HG03469 (cell line): ENCODE measurements around the gene ACADL.
A peak's percentile ranks its signal among the peaks of the same experiment; 100 is the strongest.
"Not testable (repeated sequence)": the region's sequence is repeated elsewhere in the genome, so short reads cannot be mapped to it uniquely, and the experiment has no call there.

Experiments
- ATAC-seq: cut with Tn5 transposase; IDR thresholded peaks from one replicate; pipeline ENCODE4 v1.9.1; 2021; ENCODE audit warnings: mild to moderate bottlenecking, moderate library complexity, moderate number of reproducible peaks; ENCODE audit not compliant: unreplicated experiment

The ACADL gene

DNA sequence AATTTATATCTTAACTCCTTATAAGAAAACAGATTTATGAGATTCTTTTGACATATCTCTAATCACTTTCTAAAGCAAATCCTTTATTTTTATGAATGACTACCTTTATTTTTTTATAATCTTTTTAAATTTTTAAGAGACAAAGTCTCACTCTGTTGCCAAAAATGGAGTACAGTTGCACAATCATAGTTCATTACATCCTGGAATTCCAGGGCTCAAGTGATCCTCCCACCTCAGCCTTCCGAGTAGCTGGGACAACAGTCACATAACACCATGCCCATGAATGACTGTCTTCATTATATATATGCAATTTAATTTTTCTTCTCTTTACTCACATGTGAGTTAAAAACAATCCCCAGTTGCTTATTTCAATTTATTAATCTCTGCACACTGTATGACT, 21.7 kb downstream of the ACADL start:
- no peak for ATAC-seq

GRCh38 chr2:210203147-210203546, 22.1 kb downstream of the ACADL start:
- ATAC-seq, result no peak

DNA sequence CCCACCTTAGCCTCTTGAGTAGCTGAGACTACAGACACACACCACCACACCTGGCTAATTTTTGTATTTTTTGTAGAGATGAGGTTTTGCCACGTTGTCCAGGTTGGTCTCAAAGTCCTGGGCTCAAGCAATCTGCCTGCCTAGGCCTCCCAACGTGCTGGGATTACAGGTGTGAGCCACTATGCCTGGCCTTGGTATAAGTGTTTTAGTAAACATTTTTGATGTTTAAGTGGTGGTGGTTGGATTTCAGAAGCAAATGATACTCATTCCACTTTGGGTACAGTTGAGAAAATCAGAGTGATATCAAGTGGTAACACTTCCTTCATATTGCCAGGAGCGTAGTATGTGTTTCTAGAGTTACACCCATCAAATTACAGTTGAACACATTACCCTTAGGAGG, 25.4 kb downstream of the ACADL start:
- no peak for ATAC-seq

DNA sequence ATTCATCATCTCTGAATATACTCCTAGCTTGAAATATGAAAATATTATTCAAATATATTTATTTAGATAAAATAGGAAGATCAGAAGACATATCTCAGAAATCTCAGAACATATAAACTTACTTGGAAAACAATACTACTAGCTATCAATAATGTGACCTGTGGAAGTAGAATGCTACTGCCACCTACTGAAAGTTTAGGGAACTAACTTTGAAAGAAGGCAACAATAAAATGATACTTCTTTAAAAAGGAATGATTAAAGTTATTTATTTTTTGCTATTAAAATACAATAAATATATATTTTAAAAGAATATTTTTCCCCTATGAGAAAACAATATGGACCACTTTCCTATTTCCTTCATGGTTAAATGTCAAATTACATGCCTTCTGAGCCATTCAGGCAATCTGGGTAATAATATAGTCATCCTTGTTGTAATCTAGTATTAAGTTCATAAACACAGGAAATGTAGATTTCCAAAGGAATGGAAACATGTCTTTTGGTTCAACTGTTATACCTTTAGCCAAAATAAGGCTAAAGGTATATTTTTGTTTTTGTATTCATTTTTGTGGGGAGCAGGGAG, 26.0 kb downstream of the ACADL start:
- ATAC-seq, result peak; percentile 51

DNA sequence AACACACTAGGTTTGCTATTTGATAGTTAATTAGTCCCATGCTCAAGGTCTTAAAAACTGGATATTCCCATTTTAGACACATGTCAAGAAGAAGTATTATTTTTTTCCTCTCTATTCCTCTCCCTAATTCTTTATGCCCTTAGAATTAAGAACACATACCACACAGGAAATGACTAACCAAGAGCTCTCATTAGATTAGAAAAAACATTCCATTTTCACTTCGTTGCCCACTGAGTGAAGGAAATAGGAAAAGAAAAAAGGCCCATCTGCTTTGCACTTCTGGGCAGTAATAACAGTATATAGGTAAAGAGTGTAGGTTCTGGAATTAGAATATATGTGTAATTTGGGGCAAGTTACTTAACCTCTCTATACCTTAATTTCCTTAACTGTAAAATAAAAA, 26.9 kb downstream of the ACADL start:
- ATAC-seq, result no peak

- no peak for ATAC-seq
These were observed 27.5 kb downstream of the ACADL start for GRCh38 chr2:210197720-210198119.

DNA sequence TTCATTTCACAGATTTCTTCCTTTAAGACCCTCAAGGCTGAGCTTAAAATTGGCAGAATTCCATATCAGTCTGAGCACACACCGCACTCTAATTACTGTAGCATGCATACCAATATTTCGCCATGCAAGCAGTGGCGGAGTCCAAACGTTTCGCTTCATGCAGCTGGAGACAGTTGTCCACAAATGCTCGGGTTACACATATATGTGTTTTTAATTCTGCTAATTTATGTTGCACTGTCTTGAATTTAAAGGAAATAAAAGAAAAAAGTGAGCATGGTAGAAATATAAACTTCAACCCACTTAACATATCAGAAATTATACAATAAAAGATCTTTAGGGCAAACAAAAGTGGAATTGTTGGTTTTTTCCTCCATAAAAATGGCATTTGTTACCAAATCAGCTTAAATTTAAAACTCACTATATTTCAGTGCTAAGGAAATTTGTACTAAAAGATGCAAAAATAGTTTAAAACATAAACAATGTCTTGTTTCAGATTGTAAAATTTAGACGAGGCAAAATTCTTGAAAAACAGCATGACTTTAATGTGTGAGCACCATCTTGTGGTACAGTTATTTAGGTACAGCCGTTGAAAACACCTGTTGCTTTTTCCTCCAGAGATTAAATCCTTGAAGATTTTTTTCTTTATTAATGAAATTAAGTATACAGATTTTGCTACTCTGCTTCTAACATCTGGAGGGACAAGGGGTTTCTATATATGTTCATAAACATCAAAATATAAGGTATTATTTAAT, 30.0 kb downstream of the ACADL start:
- no peak for ATAC-seq

DNA sequence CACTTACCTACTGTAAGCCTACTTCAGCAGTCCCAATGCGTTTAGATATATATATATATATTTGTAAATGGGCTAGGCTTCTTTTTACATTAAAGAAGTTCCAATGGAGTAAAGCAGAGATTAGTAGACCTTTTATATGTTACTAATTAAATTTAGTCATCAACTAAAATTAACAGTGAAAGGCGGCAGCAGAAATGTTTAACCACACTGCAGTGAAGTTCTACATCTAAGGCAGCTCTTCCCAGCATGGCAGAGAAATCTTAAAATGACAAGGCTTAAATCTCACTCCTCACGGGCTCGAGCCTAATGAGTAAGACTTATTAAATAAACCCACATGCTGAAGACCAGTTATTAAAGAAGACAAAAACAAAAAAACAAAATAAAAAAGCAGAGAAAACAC, 34.9 kb downstream of the ACADL start:
- ATAC-seq, result no peak

GRCh38 chr2:210189452-210190138, 35.7 kb downstream of the ACADL start:
- no peak for ATAC-seq

- ATAC-seq, result no peak
These were observed 36.5 kb downstream of the ACADL start for GRCh38 chr2:210188755-210189154.

DNA sequence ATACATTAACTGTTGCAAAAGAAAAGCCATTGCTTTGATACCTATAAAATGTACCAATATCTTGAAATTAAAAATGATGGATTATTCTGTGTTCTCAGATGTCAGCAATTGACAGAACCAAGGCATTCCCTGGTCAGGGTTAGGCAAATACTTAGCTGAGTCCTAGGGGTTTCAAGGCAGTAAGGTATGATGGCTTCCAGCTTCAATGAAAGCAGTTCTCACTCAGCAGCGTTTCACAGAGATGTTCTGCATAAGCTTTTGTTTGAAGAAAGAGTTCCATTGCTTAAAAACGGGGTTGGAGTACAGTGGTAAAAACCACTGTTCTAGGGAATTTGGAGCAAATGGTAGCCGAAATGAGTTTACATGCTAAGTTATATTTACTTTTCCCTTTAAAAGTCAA, 37.1 kb downstream of the ACADL start:
- ATAC-seq, result no peak

GRCh38 chr2:210183936-210184335, 41.3 kb downstream of the ACADL start:
- ATAC-seq, result not testable (repeated sequence)

DNA sequence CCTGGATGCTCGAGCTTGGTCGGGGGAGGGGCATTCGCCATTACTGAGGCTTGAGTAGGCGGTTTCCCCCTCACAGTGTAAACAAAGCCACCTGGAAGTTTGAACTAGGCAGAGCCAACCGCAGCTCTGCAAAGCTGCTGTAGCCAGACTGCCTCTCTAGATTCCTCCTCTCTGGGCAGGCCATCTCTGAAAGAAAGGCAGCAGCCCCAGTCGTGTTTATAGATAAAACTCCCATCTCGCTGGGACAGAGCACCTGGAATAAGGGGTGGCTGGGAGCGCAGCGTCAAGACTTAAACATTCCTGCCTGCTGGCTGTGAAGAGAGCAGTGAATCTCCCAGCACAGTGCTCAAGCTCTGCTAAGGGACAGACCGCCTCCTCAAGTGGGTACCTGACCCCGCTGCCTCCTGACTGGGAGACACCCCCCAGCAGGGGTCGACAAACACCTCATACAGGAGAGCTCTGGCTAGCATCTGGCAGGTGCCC, 43.6 kb downstream of the ACADL start:
- ATAC-seq, result not testable (repeated sequence)

DNA sequence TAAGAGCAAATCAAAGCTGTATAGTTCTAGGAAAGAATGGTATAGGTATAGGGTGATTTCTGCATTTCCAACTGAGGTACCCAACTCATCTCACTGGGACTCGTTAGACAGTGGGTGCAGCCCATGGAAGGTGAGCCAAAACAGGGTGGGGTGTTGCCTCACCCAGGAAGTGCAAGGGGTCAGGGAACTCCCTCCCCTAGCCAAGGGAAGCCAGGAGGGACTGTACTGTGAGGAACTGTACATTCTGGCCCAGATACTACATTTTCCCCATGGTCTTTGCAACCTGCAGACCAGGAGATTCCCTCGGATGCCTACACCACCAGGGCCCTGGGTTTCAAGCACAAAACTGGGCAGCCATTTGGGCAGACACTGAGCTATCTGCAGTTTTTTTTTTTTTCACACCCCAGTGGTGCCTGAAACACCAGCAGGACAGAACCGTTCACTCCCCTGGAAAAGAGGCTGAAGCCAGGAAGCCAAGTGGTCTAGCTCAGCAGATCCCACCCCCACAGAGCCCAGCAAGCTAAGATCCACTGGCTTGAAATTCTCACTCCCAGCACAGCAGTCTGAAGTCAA, 44.1 kb downstream of the ACADL start:
- ATAC-seq, result not testable (repeated sequence)

- no peak for ATAC-seq
These were observed 44.8 kb downstream of the ACADL start for GRCh38 chr2:210180477-210180876.

DNA sequence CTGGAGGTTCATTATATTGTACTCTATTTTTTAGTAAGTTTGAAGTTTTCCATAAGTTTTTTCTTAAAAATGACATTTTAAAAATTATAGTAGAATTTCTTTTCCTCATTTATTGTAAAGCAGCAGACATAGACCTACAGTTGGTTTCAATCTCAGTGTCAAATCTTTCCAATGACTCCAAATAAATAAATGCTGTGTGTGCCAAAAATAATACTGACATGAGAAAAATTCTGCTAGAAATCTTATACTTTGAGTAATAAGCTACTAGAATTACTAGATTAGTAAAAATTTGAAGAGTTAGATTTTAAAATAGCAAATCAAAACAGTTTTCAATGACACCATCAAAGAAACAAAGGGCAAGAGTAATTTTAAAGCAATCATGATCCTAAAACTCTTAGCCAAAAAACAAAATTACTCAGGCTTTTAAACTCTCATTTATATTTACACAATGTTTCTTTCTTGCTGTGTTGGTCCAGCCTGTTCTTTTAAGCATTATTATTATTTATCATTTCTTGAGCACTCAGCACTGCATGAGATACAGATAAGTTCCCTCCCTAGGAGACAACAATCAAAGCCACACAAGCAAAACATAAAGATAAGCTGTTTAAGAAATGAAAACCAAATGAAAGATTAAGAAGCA, 45.8 kb downstream of the ACADL start:
- no peak for ATAC-seq

- ATAC-seq, result no peak
These were observed 47.5 kb downstream of the ACADL start for GRCh38 chr2:210177769-210178168.

DNA sequence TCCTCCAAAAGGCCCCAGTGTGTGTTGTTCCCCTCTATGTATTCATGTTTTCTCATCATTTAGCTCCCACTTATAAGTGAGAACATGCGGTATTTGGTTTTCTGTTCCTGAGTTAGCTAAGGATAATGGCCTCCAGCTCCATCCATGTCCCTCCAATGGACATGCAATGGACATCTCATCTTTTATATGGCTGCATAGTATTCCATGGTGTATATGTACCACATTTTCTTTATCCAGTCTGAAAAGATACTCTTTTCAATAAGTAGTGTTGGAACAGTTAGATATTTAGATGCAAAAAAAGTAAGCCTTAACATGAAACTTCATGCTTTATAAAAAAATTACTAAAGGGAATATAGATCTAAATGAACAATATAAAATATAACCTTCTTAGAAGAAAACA, 48.1 kb downstream of the ACADL start:
- not testable (repeated sequence) for ATAC-seq

DNA sequence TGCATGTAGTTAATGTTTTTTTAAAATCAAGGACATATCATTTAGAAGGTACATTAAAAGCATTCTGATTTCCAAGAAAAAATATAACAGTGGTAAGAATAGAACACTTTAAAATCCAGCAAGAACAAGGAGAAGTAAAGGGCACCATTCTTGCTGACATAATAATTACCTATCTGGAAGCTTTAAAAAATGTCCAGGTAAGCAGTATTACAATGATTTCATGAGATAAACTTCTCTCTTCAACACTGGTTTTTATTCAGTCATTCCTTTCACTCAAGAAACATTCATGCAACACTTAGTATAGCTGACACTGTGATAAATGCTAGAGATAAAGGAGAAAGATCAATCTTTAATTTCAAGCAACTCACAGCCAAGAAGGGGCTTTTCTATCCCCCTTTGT, 51.2 kb downstream of the ACADL start:
- ATAC-seq, result no peak

GRCh38 chr2:210172219-210172575, 53.0 kb downstream of the ACADL start:
- ATAC-seq, result no peak
